Calu3 (cell line): ENCODE measurements around the gene PCBP4. TPM values are rescaled to one million over a fixed set of nuclear protein-coding genes. Genes with fewer than 3 reads are reported as not detected.
"Not testable (repeated sequence)": the region's sequence is repeated elsewhere in the genome, so short reads cannot be mapped to it uniquely, and the experiment has no call there.

Experiments used
- BruUV-seq: library from RNA; stranded (reverse); fragments of 400-500 nt; replicated peaks from 2 replicates; lab custom pipeline; 2021; lab: Mats Ljungman, UMichigan
- CTCF ChIA-PET: fragments of 300-600 bp; sonication (Branson Sonifier 250); formaldehyde crosslinking; loops from one replicate; lab custom pipeline; 2022; ENCODE audit warnings: antibody characterized with exemption; lab: Charles Lee
- DNase-seq: peaks from one replicate; pipeline ENCODE4 v3.0.0; 2022
- H3K27ac Mint-ChIP-seq: one replicate; pipeline ENCODE4 v1.8.0; 2022; ENCODE audit warnings: mixed read lengths; ENCODE audit not compliant: unreplicated experiment
- H3K27me3 Mint-ChIP-seq: one replicate; pipeline ENCODE4 v1.8.0; 2022; ENCODE audit warnings: mixed read lengths; ENCODE audit not compliant: unreplicated experiment
- H3K36me3 Mint-ChIP-seq: one replicate; pipeline ENCODE4 v1.8.0; 2022; ENCODE audit warnings: mild to moderate bottlenecking, moderate library complexity, mixed read lengths; ENCODE audit not compliant: insufficient read depth, unreplicated experiment
- H3K4me1 Mint-ChIP-seq: one replicate; pipeline ENCODE4 v1.8.0; 2022; ENCODE audit warnings: mild to moderate bottlenecking, low read depth, mixed read lengths; ENCODE audit not compliant: unreplicated experiment
- H3K4me3 Mint-ChIP-seq: one replicate; pipeline ENCODE4 v1.8.0; 2022; ENCODE audit warnings: mild to moderate bottlenecking, low read depth, moderate library complexity, mixed read lengths; ENCODE audit not compliant: unreplicated experiment
- H3K9me3 Mint-ChIP-seq: one replicate; pipeline ENCODE4 v1.8.0; 2022; ENCODE audit warnings: low read depth, mixed read lengths; ENCODE audit not compliant: unreplicated experiment
- intact Hi-C: fragments of 100-400 bp; cut with micrococcal nuclease; formaldehyde crosslinking; loops from one replicate; pipeline ENCODE4 v1.10.0; 2022; ENCODE audit not compliant: unreplicated experiment
- total RNA-seq: library from RNA; stranded (reverse); gene quantifications from 2 replicates; pipeline ENCODE4 v1.2.3, GENCODE V29; 2022
- TF ChIP-seq, protein P1 (sequence below): fragments of 200-600 bp; IDR thresholded peaks from one replicate; pipeline ENCODE4 v1.8.0; 2022; ENCODE audit warnings: antibody characterized with exemption; ENCODE audit not compliant: unreplicated experiment

PCBP4 gene
- total RNA-seq, 1 experiment from 2014 or later, result 31.5 TPM

DNA sequence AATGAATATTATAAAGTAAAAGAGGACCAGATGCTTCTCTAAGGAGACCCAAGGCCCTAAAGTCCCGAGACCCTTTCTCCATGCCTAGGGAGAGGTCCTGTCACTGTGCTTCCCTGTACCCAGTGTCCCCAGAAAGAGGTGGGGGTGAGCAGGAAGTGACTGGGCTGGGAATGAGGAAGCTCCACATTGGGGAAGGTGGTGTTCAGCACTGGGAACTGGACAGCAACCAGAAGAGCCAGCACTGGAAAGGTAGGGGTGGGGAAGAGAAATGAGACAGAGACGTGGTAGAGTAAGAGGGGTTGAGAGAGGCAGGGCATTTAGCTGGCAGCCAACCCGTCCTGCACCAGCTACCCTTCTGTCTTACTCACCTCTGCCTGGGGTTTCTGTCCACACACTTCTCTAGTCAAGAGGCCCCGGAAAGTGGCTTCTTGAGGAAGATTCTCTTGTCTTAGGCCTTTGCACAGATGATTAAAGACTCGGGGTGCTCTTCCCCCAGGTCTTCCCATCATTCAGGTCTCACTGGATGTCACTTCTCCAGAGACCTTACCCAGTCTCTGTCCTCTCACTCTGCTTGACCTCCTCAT lies 37.7 kb downstream of the PCBP4 start:
- no peaks in the 10 kb centered on the region for H3K27me3 Mint-ChIP-seq
- H3K36me3 Mint-ChIP-seq, result peaks cover 14% of the 10 kb centered on the region
- TF ChIP-seq, protein P1, sequence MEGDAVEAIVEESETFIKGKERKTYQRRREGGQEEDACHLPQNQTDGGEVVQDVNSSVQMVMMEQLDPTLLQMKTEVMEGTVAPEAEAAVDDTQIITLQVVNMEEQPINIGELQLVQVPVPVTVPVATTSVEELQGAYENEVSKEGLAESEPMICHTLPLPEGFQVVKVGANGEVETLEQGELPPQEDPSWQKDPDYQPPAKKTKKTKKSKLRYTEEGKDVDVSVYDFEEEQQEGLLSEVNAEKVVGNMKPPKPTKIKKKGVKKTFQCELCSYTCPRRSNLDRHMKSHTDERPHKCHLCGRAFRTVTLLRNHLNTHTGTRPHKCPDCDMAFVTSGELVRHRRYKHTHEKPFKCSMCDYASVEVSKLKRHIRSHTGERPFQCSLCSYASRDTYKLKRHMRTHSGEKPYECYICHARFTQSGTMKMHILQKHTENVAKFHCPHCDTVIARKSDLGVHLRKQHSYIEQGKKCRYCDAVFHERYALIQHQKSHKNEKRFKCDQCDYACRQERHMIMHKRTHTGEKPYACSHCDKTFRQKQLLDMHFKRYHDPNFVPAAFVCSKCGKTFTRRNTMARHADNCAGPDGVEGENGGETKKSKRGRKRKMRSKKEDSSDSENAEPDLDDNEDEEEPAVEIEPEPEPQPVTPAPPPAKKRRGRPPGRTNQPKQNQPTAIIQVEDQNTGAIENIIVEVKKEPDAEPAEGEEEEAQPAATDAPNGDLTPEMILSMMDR, result no peak
- BruUV-seq, result no TSS peak
- H3K4me1 Mint-ChIP-seq, result no peaks in the 10 kb centered on the region
- H3K9me3 Mint-ChIP-seq, result no peaks in the 10 kb centered on the region
- CTCF ChIA-PET, result no interaction called here
- no peak overlapping the region for H3K27ac Mint-ChIP-seq
- intact Hi-C loops, result no loop called here
- H3K4me3 Mint-ChIP-seq, result no peak overlapping the region
- no peak for DNase-seq

DNA sequence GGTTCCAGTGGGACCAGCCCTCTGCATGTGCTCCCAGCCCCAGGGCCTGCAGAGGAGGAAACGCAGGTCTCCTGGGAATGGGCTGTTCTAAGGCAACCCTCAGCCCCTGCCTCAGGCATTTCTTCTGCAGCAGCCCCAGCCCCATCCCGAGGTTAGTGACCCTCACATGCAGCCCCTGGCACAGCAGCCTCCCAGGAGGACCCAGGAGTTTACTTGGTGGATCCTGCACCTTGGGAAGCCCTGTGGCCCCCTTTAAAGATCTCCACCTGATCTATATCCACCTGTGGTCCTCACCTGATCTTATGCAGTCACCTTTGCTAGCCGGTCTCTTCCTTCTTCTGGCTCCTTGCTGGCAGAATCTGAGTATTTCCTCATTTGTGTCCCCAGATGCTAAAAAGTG lies 38.3 kb downstream of the PCBP4 start:
- H3K9me3 Mint-ChIP-seq, CTCF ChIA-PET, H3K4me3 Mint-ChIP-seq, DNase-seq, H3K27me3 Mint-ChIP-seq, H3K4me1 Mint-ChIP-seq, BruUV-seq, H3K27ac Mint-ChIP-seq, intact Hi-C loops: not testable (repeated sequence)
- H3K36me3 Mint-ChIP-seq, result peaks cover 14% of the 10 kb centered on the region

DNA sequence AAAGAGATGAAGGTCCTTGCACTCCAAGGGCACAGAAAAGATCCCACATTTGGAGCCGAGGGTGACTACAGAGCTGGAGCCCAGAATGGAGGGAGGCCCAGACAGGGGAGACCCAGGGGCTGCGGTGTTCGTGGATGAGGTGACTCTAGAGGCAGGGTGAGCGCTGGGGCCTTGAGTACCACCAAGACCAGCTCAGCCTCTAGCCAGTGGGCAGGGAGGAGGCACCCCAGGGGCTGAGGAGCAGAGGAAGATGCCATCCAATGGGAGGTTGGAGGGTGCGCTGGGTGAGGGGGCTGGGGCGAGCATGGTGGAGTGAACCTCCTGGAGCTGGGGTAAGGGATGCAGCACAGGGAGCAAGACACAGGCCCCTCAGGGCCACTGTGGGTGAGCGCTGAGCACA lies 38.8 kb downstream of the PCBP4 start:
- intact Hi-C loops, result no loop called here
- Mint-ChIP-seq H3K27ac (no peak overlapping the region), H3K9me3 (no peaks in the 10 kb centered on the region), H3K4me3 (no peak overlapping the region), H3K4me1 (no peaks in the 10 kb centered on the region), H3K27me3 (no peaks in the 10 kb centered on the region), H3K36me3 (peaks cover 11% of the 10 kb centered on the region)
- DNase-seq, result no peak
- TF ChIP-seq, protein P1, result no peak
- CTCF ChIA-PET, result no interaction called here
- BruUV-seq, result no TSS peak

DNA sequence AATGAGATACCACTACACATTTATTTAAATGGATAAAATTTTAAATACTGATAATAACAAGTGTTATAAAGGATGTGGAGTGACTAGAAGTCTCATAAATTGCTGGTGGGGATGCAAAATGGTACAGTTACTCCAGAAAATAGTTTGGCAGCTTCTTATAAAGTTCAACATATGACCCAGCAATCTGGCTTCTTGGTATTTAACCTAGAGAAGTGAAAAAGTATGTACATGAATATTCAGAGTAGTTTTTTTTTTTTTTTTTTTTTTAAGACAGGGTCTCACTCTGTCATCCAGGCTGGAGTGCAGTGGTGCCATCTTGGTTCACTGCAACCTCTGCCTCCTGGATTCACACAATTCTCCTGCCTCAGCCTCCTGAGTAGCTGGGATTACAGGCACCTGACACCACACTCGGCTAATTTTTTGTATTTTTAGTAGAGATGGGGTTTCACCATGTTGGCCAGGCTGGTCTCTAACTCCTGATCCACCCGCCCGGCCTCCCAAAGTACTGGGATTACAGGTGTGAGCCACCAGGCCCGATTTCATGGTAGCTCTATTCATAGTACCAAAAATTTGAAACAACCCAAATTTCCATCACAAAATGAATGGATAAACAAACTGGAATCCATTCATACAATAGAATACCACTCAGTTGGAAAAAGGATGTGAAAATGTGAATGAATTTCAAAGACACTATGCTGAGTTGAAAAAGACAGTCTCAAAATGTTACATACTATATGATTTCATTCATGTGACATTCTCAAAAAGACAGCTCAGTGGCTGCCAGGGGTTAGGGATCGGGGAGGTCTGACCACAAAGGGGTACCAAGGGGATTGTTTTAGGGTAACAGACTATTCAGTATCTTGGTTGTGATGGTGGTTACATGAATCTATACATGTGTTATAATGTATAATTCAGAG lies 39.9 kb downstream of the PCBP4 start:
- H3K4me3 Mint-ChIP-seq, result no peak overlapping the region
- CTCF ChIA-PET, result no interaction called here
- DNase-seq, result no peak
- H3K9me3 Mint-ChIP-seq, result no peaks in the 10 kb centered on the region
- BruUV-seq, result no TSS peak
- no peaks in the 10 kb centered on the region for H3K4me1 Mint-ChIP-seq
- no peak overlapping the region for H3K27ac Mint-ChIP-seq
- intact Hi-C loops, result no loop called here
- H3K27me3 Mint-ChIP-seq, result no peaks in the 10 kb centered on the region
- peaks cover 6% of the 10 kb centered on the region for H3K36me3 Mint-ChIP-seq
- TF ChIP-seq, protein P1, result no peak
